GM18498 (cell line): ENCODE data around the gene CCHCR1.
"Not testable (repeated sequence)": the region's sequence is repeated elsewhere in the genome, so short reads cannot be mapped to it uniquely, and the experiment has no call there.

ENCODE experiments used
- ATAC-seq: cut with Tn5 transposase; IDR thresholded peaks from one replicate; pipeline ENCODE4 v1.9.1; 2021; ENCODE audit warnings: mild to moderate bottlenecking, moderate library complexity; ENCODE audit not compliant: unreplicated experiment

CCHCR1 gene

GRCh38 chr6:31185695-31186051 lies 28.1 kb upstream of the CCHCR1 start:
- ATAC-seq: not testable (repeated sequence)

- not testable (repeated sequence) for ATAC-seq
Observed at GRCh38 chr6:31183859-31184258, 26.3 kb upstream of the CCHCR1 start.

- not testable (repeated sequence) for ATAC-seq
Observed at GRCh38 chr6:31183287-31183686, 25.7 kb upstream of the CCHCR1 start.

DNA sequence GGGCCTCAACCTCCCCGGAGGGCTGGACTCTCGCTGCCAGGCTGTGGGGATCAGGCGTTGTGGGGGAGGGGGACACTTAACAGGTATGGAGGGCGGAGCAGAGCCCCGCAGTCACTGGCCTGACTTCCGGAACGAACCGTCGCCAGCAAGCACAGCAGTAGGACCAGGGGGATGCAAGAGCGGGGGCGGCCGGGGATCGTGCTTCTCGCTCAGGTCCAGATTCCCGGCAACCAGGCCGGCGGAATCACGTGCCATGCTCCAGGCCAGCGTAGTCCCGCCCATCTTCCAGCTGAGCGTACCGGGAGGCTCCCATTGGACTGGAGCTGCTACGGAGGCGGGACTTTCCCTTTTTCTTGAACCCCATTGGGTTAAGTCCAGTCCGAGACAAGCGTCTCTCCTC lies 22.9 kb upstream of the CCHCR1 start:
- peak; percentile 82 for ATAC-seq

DNA sequence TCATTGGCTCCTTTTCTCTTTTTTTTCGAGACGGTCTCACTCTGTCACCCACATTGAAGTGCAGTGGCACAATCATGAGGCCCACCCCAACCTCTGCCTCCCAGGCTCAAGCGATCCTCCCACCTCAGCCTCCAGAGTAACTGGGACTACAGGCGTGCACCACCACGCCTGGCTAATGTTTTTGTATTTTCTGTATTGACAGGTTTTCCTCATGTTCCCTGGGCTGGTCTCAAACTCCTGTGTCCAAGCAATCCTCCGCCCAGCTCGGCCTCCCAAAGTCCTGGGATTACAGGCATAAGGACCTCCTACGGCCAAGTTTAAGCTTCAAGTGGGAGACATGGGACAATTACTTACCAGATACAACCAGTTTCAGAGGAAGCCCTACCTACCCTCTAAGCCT lies 22.3 kb upstream of the CCHCR1 start:
- no peak for ATAC-seq

DNA sequence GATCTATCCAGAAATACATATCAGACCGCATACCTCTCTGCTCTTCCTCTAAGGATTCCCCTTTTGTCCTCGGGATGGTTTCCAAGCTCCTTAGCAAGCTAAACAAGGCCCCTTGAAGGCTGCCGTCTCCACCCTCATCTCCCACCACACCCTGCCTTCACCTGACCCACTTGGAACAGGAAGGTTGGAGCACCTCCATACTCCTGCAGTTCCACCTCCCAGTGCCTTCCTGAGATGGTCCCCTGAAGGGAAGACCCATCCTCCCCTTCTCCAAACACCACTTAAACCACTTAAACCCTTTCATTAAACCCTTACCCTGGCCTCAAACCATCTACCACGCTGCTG lies 21.4 kb upstream of the CCHCR1 start:
- ATAC-seq: no peak

DNA sequence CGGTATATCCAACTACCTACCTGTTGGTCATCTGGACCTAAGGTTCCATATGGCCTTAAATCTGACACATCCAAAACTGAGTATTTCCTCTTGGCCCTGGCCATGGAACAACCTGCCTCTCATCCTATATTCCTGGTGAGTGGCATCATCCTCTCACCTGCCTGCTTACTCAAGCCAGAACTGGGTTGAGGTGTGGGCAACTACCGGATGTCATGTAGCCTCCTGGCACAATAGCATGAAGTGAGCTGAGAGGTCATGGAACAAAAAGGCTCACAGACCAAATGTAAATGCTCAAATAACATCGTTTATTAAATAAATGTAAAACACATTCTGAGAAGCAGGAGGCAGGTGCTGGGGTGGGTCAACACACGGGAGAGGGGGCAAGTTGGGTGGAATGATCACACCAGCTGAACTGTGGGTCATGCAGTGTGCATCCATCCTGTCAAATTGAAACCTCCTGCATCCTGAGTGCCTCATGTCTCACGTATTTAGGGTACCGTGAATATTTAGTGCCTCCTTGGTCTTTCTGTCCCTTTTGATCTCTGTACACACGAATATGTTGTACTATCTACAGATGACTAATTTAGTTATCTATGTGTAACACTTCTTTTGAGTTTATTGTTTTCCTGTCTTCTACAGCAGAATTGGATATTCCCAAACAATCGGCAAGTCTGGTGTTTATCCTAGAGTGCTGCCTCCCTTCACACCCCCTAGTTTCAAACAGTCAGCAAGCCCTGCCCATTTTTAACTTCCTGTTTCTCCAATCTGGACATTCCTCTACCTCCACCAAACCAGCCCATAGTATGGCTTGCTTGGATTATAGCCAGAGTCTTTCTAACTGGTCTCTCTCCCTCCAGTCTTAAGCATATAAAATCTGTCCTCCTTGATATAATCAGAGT lies 20.8 kb upstream of the CCHCR1 start:
- ATAC-seq: no peak

DNA sequence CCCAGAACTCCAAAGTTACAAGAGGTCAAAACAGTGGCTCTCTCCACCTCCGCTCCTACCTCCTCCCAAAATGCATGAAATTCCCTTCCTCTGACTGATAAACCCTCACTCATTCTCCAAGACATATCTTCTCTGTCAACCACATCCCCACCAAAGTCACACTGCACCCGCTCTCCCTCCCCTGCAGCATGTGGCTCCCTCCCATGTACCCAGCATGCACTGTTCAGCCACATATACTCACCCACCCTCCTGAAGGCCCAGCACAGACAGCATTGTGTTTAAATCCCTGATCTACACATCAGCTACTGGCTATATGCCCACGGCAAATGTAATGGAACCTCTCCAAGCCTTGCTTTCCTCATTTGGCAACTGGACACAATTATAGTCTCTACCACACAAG lies 18.4 kb upstream of the CCHCR1 start:
- ATAC-seq: no peak

DNA sequence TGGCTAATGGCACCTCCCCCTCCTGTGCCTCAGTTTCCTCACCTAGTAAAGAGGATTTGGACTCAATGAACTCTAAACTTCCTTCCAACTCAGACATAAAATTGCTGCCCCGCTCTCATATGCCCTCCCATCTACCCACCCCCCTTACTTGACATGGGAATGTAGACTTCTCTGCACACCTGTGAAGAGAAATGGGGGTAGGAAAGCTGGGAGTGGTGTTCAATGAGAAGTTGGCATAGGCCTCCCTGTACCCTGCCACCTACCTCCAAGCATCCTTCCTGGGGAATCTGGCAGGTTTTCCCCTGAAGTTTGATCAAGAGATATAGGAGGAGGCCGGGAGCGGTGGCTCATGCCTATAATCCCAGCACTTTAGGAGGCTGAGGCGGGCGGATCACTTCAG lies 16.8 kb upstream of the CCHCR1 start:
- ATAC-seq: no peak

DNA sequence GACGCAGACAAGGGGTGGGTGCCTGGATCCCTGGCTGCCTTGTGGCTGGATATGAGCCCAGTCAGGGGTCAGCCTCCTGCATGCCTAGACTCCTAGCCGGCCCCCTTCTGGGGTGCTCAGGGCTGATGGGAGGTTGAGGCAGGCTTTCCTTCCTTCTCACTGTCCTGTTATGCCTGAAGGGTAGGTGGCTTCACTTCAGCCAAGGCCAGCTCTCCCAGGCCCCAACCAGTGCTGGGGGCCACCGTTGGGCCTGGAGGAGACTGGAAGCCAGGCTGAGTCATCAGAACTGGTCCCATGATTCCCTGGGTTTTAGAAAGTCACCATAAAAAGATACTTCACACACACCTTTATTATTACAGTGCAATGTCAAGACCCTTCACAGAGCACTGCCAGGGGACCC lies 15.8 kb upstream of the CCHCR1 start:
- ATAC-seq: no peak

GRCh38 chr6:31172973-31173384 lies 15.4 kb upstream of the CCHCR1 start:
- no peak for ATAC-seq

- no peak for ATAC-seq
Observed at GRCh38 chr6:31171931-31172905, 14.6 kb upstream of the CCHCR1 start.

GRCh38 chr6:31170987-31171671 lies 13.5 kb upstream of the CCHCR1 start:
- no peak for ATAC-seq

- ATAC-seq: no peak
Observed at GRCh38 chr6:31170600-31170881, 12.9 kb upstream of the CCHCR1 start, which contains the start of gene POU5F1. Gene POU5F1 (minus strand): TSS chr6:31170682. CDS start chr6:31170620, 62 bp downstream.

- not testable (repeated sequence) for ATAC-seq
Observed at GRCh38 chr6:31169858-31170599, 12.4 kb upstream of the CCHCR1 start.

GRCh38 chr6:31169123-31169857 lies 11.7 kb upstream of the CCHCR1 start:
- no peak for ATAC-seq

GRCh38 chr6:31168606-31169005 lies 11.0 kb upstream of the CCHCR1 start:
- ATAC-seq: no peak

DNA sequence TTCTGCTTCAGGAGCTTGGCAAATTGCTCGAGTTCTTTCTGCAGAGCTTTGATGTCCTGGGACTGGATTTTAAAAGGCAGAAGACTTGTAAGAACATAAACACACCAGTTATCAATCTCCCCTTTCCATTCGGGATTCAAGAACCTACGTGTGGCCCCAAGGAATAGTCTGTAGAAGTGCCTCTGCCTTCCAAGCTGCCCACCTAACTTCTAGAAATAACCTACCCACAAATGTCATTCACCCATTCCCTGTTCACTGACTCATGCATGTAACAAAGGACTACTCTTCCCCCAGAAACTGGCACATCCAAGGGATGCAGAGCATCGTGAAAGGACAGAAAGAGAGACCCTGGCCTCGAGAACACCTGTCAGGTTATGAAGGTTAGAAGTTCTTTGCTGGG lies 8.4 kb upstream of the CCHCR1 start:
- ATAC-seq: no peak

DNA sequence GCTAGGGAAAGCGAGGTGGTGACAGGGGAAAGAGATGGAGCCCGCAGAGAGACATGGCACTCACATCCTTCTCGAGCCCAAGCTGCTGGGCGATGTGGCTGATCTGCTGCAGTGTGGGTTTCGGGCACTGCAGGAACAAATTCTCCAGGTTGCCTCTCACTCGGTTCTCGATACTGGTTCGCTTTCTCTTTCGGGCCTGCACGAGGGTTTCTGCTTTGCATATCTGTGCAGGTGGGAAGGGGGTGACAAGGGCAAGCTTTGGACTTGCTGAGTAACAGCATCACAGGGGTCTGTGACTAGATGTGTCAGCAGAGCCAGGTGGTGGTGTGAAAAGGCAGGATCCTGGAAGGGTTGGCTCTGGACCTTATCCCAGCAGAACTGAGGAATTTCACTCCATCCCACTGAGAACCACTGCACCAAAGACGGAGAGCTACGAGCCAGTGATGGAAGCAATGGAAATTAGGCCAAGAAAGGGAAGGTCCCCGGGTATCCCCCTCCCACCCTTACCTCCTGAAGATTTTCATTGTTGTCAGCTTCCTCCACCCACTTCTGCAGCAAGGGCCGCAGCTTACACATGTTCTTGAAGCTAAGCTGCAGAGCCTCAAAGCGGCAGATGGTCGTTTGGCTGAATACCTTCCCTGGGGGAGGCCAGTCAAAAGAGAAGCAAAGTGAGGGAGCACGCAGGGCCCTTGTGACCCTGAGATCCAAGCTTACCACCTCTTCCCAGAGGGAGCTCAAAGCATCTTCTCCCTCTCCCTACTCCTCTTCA lies 7.6 kb upstream of the CCHCR1 start:
- ATAC-seq: peak; percentile 79
